ENCODE results near the gene PHACTR1.

The PHACTR1 gene

DNA sequence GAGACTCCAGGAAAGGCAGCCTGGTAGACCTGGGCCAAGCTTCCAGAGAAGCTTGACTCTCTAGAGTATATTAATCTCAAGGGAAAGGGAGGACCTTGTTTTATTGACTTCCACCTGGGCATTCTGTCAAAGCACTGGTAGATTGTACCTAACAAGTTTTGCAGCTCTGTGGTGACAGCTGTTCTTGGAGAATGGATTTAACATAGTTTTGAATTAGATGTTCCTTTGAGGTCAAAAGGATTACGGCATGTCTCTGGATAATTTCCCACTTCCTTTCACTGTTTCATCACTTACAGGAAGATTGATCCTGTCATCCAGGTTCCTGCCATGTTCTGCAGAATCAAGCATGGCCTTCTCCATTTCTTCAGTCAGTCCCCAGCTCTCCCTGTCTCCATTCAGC lies 246.0 kb downstream of the PHACTR1 start:
- no peak for DNase-seq (ENCODE audit: extremely low spot score)
- POLR2A ChIA-PET = no interaction called here
- TF ChIP-seq HDGF (IDR thresholded peaks at IDR 0.05; ENCODE audit: borderline replicate concordance) (no peak), SP1 (IDR thresholded peaks at IDR 0.05) (no peak), SUZ12 (IDR thresholded peaks at IDR 0.05) (no peak), NFRKB (IDR thresholded peaks at IDR 0.05) (no peak), FOXA1 (IDR thresholded peaks at IDR 0.05) (no peak), ARNT (IDR thresholded peaks at IDR 0.05) (no peak), ZNF384 (IDR thresholded peaks at IDR 0.05) (no peak), BHLHE40 (IDR thresholded peaks at IDR 0.05; ENCODE audit: borderline replicate concordance) (no peak), FOXM1 (IDR thresholded peaks at IDR 0.05; ENCODE audit: borderline replicate concordance) (no peak), L3MBTL2 (conservative IDR thresholded peaks at IDR 0.05) (no peak), FOXK2 (IDR thresholded peaks at IDR 0.05) (no peak), ELF4 (IDR thresholded peaks at IDR 0.05) (no peak), TARDBP (IDR thresholded peaks at IDR 0.05) (no peak), LEF1 (IDR thresholded peaks at IDR 0.05; ENCODE audit: borderline replicate concordance) (no peak), CTBP1 (IDR thresholded peaks at IDR 0.05; ENCODE audit: borderline replicate concordance) (no peak)
- TF ChIP-seq, protein P1, sequence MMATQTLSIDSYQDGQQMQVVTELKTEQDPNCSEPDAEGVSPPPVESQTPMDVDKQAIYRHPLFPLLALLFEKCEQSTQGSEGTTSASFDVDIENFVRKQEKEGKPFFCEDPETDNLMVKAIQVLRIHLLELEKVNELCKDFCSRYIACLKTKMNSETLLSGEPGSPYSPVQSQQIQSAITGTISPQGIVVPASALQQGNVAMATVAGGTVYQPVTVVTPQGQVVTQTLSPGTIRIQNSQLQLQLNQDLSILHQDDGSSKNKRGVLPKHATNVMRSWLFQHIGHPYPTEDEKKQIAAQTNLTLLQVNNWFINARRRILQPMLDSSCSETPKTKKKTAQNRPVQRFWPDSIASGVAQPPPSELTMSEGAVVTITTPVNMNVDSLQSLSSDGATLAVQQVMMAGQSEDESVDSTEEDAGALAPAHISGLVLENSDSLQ (IDR thresholded peaks at IDR 0.05) = no peak
- CTCF ChIA-PET = no interaction called here

DNA sequence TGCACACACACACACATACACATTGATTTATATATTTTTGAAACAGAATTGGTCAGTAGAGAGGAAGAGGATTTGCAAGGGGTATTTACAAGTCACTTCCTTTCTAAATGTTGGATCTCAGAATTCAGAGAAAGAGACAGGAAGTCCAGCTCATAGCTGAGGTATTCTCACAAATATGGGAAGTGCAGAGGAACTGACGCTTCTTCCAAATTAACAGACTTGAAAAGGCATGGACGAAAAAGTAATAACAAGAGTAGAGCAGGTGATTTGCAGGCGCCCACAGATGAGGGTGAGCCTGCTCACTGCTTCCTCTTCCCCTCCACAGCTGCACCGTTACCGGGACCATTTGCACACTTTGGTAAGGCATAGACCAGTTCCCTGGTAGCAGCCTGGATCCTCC lies 246.4 kb downstream of the PHACTR1 start:
- no peak for DNase-seq (ENCODE audit: extremely low spot score)
- TF ChIP-seq NFRKB (IDR thresholded peaks at IDR 0.05) = no peak
- TF ChIP-seq LEF1 (IDR thresholded peaks at IDR 0.05; ENCODE audit: borderline replicate concordance) = no peak
- no peak for TF ChIP-seq ELF4 (IDR thresholded peaks at IDR 0.05)
- TF ChIP-seq BHLHE40 (IDR thresholded peaks at IDR 0.05; ENCODE audit: borderline replicate concordance) = no peak
- TF ChIP-seq, protein P1 (IDR thresholded peaks at IDR 0.05) = no peak
- TF ChIP-seq SUZ12 (IDR thresholded peaks at IDR 0.05) = no peak
- no peak for TF ChIP-seq SP1 (IDR thresholded peaks at IDR 0.05)
- no peak for TF ChIP-seq ZNF384 (IDR thresholded peaks at IDR 0.05)
- no peak for TF ChIP-seq HDGF (IDR thresholded peaks at IDR 0.05; ENCODE audit: borderline replicate concordance)
- no peak for TF ChIP-seq ARNT (IDR thresholded peaks at IDR 0.05)
- ChIA-PET POLR2A (no interaction called here), CTCF (no interaction called here)

DNA sequence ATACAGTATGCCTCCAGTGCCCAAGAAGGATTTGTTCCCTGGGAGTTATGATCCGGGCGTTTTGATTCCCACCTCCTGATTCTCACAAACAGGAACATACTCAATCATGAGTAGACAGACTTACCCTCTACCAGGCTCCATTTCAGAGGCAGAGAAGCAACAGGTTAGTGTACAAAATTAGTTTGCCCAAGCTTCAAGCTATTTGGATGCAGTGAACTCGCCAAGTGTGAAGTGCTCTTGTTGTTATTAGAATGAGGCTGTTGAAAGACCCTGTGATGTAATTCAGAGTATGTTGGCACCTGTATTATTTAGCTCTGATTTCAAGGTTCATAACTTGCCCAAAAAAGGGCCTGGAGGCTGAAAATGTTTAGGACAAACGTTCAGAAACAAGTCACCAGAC lies 247.0 kb downstream of the PHACTR1 start:
- TF ChIP-seq SP1 (IDR thresholded peaks at IDR 0.05) = no peak
- TF ChIP-seq BHLHE40 (IDR thresholded peaks at IDR 0.05; ENCODE audit: borderline replicate concordance) = no peak
- TF ChIP-seq FOXK2 (IDR thresholded peaks at IDR 0.05) = no peak
- TF ChIP-seq, protein P1 (IDR thresholded peaks at IDR 0.05) = no peak
- no peak for TF ChIP-seq ZNF384 (IDR thresholded peaks at IDR 0.05)
- TF ChIP-seq L3MBTL2 (conservative IDR thresholded peaks at IDR 0.05) = no peak
- TF ChIP-seq ARNT (IDR thresholded peaks at IDR 0.05) = no peak
- CTCF ChIA-PET = no interaction called here
- POLR2A ChIA-PET = no interaction called here
- DNase-seq (ENCODE audit: extremely low spot score) = no peak

DNA sequence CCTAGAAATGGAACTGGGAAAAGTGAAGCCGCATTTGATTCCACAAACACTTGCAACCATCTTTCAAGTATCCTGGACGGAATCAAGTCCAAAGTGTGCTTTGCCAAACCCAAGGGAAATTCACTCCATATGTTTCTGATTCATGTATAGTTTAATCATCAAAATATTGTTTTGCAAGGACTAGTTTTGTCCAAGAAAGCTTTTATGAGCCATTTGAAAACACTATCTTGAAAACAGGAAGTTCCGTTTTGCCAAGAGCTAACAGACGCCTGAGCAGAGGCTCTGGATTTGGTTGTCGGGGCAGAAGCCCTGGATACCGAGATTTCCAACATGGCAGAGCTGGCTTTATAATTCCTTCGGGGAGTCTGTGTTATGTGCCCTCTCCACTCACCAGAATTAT lies 251.1 kb downstream of the PHACTR1 start:
- no peak for TF ChIP-seq CTBP1 (IDR thresholded peaks at IDR 0.05; ENCODE audit: borderline replicate concordance)
- no peak for TF ChIP-seq HDGF (IDR thresholded peaks at IDR 0.05; ENCODE audit: borderline replicate concordance)
- no peak for TF ChIP-seq ZNF384 (IDR thresholded peaks at IDR 0.05)
- TF ChIP-seq TARDBP (IDR thresholded peaks at IDR 0.05) = no peak
- TF ChIP-seq LEF1 (IDR thresholded peaks at IDR 0.05; ENCODE audit: borderline replicate concordance) = no peak
- no peak for TF ChIP-seq BHLHE40 (IDR thresholded peaks at IDR 0.05; ENCODE audit: borderline replicate concordance)
- TF ChIP-seq SP1 (IDR thresholded peaks at IDR 0.05) = no peak
- no peak for TF ChIP-seq ELF4 (IDR thresholded peaks at IDR 0.05)
- TF ChIP-seq, protein P1 (IDR thresholded peaks at IDR 0.05) = no peak
- TF ChIP-seq NFRKB (IDR thresholded peaks at IDR 0.05) = no peak
- TF ChIP-seq FOXA1 (IDR thresholded peaks at IDR 0.05) = no peak
- no peak for TF ChIP-seq ARNT (IDR thresholded peaks at IDR 0.05)
- no peak for TF ChIP-seq FOXK2 (IDR thresholded peaks at IDR 0.05)
- TF ChIP-seq L3MBTL2 (conservative IDR thresholded peaks at IDR 0.05) = no peak
- CTCF ChIA-PET = no interaction called here
- DNase-seq (ENCODE audit: extremely low spot score) = no peak
- POLR2A ChIA-PET = no interaction called here

DNA sequence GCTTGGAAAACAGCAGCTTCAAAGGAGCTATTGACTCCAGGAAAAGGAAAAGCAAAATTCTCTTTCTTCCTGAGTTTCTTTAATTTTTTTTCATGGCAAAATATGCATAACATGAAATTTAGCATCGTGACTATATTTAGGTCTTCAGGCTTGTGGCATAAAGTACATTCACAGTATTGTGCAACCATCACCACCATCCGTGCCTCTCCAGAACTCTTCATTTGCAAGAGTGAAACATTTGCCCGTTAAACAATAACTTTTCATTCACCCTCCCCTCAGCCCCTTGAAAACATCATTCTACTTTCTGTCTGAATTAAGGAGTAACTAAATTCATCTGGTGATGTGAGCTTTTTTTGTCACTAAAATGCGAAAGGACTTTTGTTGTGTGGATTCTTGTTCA lies 251.7 kb downstream of the PHACTR1 start:
- TF ChIP-seq FOXA1 (IDR thresholded peaks at IDR 0.05) = no peak
- no peak for TF ChIP-seq TARDBP (IDR thresholded peaks at IDR 0.05)
- no peak for TF ChIP-seq SUZ12 (IDR thresholded peaks at IDR 0.05)
- no peak for TF ChIP-seq SP1 (IDR thresholded peaks at IDR 0.05)
- TF ChIP-seq ELF4 (IDR thresholded peaks at IDR 0.05) = no peak
- TF ChIP-seq, protein P1 (IDR thresholded peaks at IDR 0.05) = no peak
- TF ChIP-seq BHLHE40 (IDR thresholded peaks at IDR 0.05; ENCODE audit: borderline replicate concordance) = no peak
- TF ChIP-seq ARNT (IDR thresholded peaks at IDR 0.05) = no peak
- TF ChIP-seq ZNF384 (IDR thresholded peaks at IDR 0.05) = no peak
- no peak for TF ChIP-seq LEF1 (IDR thresholded peaks at IDR 0.05; ENCODE audit: borderline replicate concordance)
- no peak for TF ChIP-seq CTBP1 (IDR thresholded peaks at IDR 0.05; ENCODE audit: borderline replicate concordance)
- TF ChIP-seq HDGF (IDR thresholded peaks at IDR 0.05; ENCODE audit: borderline replicate concordance) = no peak
- no peak for TF ChIP-seq FOXM1 (IDR thresholded peaks at IDR 0.05; ENCODE audit: borderline replicate concordance)
- no peak for DNase-seq (ENCODE audit: extremely low spot score)
- POLR2A ChIA-PET = no interaction called here

More for the DNA sequence above, 251.7 kb downstream of the PHACTR1 start:
- CTCF ChIA-PET = interaction anchor here (0.6 kb wide), 1 partner anchor 1372 kb away, joined by 4 read pairs; no protein-coding TSS in a partner anchor
